Glomerular visceral epithelial cell (primary cell): ENCODE measurements around the gene SPACDR.
"Not testable (repeated sequence)": the region's sequence is repeated elsewhere in the genome, so short reads cannot be mapped to it uniquely, and the experiment has no call there.

Experiments used
- DNase-seq: peaks from one replicate; pipeline ENCODE4 v3.0.0-alpha.2; 2016; ENCODE audit errors: extremely low spot score

Gene SPACDR, protein sequence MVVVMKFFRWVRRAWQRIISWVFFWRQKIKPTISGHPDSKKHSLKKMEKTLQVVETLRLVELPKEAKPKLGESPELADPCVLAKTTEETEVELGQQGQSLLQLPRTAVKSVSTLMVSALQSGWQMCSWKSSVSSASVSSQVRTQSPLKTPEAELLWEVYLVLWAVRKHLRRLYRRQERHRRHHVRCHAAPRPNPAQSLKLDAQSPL

DNA sequence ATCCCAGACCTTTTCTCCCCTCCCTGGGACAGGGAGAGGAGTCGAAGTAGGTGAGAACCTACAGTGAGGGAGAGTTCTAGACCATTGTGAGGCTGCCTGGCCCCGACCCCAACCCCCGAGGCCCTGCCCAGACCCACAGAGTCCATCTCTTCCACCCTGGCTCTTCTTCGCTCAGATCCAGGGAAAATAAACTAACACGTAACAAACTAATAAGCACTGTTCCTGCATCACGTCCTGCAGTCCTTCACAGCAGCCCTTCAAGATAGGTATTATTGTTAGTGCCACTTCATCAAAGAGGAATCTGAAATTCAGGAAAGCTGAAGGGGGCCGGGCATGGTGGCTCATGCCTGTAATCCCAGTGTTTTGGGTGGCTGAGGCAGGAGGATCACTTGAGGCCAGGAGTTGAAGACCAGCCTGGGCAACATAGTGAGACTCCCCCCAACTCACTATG lies at the start of gene SPACDR:
TSS of gene SPACDR (minus strand) at position 51 of the 451 bp plus-strand sequence. CDS start 235 bp downstream, outside the sequence.
- no peak for DNase-seq

DNA sequence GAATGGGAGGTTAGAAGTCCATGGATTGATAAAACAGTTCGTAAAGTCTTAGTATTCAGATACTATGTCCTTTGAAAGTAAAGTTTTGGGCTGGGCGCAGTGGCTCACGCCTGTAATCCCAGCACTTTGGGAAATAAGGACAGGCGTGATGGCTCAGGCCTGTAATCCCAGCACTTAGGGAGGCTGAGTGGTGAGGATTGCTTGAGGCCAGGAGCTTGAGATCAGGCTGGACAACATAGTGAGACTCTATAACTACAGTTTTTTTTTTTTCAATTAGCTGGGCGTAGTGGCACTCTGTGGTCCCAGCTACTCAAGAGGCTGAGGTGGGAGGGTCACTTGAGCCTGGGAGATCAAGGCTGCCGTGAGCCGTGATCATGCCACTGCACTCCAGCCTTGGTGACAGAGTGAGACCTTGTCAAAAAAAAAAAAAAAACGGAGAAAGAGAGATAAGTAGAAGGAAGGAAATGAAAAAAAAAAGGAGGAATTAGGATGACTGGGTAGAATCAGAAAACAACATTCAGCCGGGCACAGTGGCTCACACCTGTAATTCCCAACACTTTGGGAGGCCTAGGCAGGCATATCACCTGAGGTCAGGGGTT lies 49.3 kb upstream of the SPACDR start:
- no peak for DNase-seq

DNA sequence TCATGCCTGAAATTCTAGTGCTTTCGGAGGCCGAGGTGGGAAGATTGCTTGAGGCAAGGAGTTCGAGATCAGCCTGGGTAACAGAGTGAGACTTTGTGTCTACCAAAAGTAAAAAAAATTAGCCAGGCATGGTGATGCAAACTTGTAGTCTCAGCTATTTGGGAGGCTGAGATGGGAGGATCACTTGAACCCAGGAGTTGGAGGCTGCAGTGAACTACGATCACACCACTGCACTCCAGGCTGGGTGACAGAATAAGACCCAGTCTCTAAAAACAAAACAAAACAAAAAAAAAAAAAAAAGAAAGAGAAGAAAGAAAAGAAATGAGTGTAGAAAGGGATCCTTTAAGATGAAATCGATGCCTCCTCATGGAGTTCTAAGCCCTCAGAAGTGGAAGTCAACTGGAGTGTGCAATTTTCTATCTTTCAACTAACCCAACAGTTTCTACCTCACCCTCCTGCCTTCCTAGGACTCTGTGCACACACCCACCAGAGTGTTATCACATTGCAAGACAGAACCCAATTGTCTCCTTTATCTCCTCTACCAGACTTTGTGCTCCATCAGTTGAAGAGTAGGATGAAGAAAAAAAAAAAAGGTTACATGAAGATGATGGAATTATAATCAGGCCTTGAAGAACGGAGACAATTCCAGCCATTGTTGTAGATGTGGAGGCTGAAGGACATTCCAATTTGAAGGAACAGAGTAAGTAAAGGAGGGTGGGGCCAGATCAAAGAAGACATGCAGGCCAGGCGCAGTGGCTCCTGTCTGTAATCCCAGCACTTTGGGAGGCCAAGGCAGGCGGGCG lies 46.6 kb upstream of the SPACDR start:
- DNase-seq = no peak

DNA sequence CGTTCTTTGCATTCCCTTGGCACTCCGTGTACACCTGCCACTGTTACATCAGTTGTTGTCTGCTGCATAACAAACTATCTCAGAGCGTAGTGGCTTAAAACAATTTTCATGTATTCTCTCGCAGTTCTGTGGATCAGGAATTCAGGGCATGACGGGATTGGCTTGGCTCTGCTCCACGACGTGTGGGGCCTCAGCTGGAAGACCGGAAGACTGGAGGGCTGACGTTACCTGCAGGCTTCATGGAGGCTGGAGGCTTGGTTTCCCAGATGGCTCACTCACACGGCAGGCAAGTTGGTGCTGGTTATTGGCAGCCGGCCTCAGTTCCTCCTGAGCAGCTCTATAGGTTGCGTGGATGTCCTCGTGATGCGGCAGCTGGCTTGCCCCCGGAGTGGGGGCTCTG lies 45.2 kb upstream of the SPACDR start:
- peak; percentile 67 for DNase-seq

DNA sequence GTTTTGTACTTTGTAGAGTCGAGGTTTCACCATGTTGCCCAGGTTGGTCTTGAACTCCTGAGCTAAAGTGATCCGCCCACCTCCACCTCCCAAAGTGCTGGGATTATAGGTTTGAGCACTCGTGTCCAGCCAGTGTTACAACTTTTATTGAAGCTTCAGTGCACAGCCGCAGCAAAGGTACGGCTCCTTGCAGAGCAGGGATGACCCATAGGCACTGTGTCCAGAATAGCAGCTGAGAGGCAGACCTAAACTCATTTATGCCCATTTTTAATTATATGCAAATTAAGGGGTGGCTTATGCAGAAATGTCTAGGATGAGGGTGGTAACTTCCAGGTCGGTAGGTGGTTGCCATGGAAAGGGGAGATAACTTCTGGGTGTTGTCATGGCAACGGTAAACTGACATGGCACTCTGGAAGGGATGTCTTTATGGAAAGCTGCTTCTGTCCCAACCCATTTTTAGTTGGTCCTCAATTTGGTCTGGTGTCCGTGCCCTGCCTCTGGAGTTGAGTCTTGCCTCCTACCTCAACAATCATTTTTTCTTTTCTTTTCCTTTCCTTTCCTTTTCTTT lies 42.4 kb upstream of the SPACDR start:
- DNase-seq = no peak

- no peak for DNase-seq
These were observed 41.0 kb upstream of the SPACDR start for GRCh38 chr7:100504887-100505611.

GRCh38 chr7:100504031-100504430 lies 40.0 kb upstream of the SPACDR start:
- DNase-seq = not testable (repeated sequence)

DNA sequence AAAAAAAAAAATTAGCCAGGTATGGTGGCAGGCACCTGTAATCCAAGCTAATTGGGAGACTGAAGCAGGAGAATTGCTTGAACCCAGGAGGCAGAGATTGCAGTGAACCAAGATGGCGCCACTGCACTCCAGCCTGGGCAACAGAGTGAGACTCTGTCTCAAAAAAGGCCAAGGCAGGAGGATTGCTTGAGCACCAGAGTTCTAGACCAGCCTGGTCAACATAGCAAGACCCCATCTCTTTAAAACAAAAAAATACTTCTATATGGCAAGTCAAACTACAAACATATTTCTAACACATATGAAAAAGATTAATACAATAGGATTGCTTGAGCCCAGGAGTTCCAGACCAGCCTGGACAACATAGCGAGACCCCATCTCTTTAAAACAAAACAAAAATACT lies 36.7 kb upstream of the SPACDR start:
- DNase-seq = not testable (repeated sequence)

DNA sequence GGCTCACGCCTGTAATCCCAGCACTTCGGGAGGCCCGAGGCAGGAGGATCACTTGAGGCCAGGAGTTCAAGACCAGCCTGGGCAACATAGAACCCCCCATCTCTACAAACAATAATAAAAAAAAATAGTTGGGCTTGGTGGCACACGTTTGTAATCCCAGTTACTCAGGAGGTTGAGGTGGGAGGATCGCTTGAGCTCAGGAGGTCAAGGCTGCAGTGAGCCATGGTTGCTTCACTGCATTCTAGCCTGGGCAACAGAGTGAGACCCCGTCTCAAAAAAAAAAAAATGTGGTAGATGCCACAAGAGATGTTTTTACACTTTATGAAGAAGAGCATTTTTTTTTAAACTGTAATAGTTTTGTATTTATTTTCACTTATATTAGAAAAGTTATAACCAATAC lies 32.4 kb upstream of the SPACDR start:
- DNase-seq = no peak

GRCh38 chr7:100493476-100494264 lies 29.6 kb upstream of the SPACDR start:
- DNase-seq = no peak

DNA sequence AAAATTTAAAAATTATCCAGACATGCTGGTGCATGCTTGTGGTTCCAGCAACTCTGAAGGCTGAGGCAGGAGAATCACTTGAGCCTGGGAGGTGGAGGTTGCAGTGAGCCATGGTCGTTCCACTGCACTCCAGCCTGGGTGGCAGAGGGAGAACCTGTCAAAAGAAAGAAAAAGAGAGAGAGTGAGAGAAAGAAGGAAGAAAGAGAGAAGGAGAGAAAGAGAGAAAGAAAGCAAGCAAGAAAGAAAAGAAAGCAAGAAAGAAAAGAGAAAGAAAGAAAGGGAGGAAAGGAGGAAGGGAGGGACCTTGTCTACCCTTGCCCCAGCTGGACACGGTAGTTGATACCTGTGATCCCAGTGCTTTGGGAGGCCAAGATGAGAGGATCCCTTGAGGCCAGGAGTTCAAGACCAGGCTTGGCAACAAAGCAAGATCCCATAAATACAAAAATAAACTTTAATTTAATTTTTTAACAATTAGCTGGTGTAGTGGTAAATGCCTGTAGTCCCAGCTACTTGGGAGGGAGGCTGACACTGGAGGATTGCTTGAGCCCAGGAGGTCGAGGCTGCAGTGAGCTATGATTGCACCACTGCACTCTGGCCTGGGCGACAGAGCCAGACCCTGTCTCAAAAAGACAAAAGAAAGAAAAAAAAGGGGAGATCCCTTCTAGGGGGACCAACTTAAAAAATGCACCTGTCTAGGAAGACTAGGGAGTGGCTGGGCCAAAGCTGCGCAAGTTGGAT lies 28.8 kb upstream of the SPACDR start:
- DNase-seq = no peak

DNA sequence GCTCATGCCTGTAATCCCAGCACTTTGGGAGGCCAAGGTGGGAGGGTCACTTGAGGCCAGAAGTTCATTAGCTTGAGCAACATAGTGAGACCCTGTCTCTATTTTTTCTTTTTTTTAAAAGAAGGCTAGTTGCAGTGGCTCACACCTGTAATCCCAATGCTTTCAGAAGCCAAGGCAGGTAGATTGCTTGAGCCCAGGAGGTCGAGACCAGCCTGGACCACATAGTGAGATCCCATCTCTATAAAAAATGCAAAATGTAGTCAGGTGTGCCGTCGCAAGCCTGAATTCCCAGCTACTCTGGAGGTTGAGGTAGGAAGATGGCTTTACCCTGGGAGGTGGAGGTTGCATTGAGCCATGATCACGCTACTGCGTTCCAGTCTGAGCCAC lies 27.1 kb upstream of the SPACDR start:
- no peak for DNase-seq

GRCh38 chr7:100490483-100491191 lies 26.6 kb upstream of the SPACDR start:
- no peak for DNase-seq

- DNase-seq = peak; percentile 79
These were observed 25.8 kb upstream of the SPACDR start for GRCh38 chr7:100489824-100490223.

DNA sequence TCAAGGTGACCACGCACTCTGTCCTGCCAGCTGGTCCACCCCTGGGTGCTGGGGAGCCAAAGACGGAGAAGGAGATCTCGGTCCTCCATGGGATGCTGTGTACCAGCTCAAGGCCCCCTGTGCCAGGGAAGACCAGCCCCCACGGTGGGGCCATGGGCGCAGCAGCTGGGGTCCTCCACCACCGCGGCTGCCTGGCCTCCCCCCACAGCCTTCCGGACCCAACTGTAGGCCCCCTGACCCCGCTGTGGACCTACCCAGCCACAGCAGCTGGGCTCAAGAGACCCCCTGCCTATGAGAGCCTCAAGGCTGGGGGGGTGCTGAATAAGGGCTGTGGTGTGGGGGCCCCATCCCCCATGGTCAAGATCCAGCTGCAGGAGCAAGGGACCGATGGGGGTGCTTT lies 25.1 kb upstream of the SPACDR start:
- no peak for DNase-seq

GRCh38 chr7:100488333-100489095 lies 24.5 kb upstream of the SPACDR start:
- DNase-seq = no peak

DNA sequence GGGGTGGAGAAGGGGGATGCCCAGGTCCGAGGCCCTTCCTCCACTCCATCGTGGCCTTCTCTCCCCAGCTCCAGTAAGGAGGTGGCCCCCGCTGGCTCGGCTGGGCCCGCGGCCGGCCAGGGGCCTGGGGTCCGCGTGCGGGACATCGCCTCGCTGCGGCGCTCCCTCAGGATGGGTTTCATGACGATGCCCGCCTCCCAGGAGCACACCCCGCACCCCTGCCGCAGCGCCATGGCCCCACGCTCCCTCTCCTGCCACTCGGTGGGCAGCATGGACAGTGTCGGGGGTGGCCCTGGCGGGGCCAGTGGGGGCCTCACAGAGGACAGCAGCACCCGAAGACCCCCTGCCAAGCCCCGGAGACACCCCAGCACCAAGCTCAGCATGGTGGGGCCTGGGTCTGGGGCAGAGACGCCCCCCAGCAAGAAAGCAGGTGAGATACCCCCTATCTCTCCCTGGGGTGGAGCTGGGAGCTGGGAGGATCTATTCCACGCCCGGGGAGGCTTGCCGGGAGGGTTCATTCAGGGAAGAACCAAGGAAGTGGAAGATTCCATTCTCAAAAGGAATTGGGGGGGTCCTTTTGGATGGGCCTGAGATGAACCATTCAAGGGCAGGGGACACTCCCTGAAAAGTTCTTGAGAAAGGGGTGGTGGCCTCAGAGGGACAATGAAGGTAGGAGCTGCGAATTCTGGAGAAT lies 22.8 kb upstream of the SPACDR start:
- no peak for DNase-seq

GRCh38 chr7:100486111-100486636 lies 22.1 kb upstream of the SPACDR start:
- no peak for DNase-seq
